AG04450 (cell line): ENCODE results near the gene SMIM35. TPM values are rescaled to one million over a fixed set of nuclear protein-coding genes. Genes with fewer than 3 reads are reported as not detected.

ENCODE experiments used
- CTCF ChIA-PET: fragments of 300-600, 350-600 bp; formaldehyde crosslinking; extraction: SDS; loops from one replicate; lab custom pipeline; 2022; ENCODE audit warnings: antibody characterized with exemption, inconsistent platforms; lab: Charles Lee
- POLR2A ChIA-PET: fragments of 350-600 bp; formaldehyde crosslinking; extraction: SDS; loops from one replicate; lab custom pipeline; 2021; ENCODE audit warnings: antibody characterized with exemption, inconsistent platforms; lab: Yijun Ruan, JAX
- DNase-seq: peaks from one replicate; pipeline ENCODE4 v3.0.0-alpha.2; 2011; ENCODE audit warnings: low read depth, low spot score
- H3K27ac ChIP-seq: one replicate; pipeline ENCODE4 v1.5.1; 2012; ENCODE audit warnings: low read depth, low read length, control low read depth
- H3K27me3 ChIP-seq: one replicate; pipeline ENCODE4 v1.6.0; 2012; ENCODE audit warnings: low read length; ENCODE audit not compliant: control insufficient read depth, insufficient read depth
- H3K4me3 ChIP-seq: 2 replicates; pipeline ENCODE4 v1.5.1; 2011; ENCODE audit warnings: mild to moderate bottlenecking, low read depth, low read length, control low read depth
- H3K9me3 ChIP-seq: 2 replicates; pipeline ENCODE4 v1.5.1; 2012; ENCODE audit warnings: low read length; ENCODE audit not compliant: control insufficient read depth, insufficient read depth
- polyA plus RNA-seq: library from polyadenylated mRNA; depleted of rRNA; stranded (reverse); fragments of >200 nt; gene quantifications from 2 replicates; pipeline ENCODE4 v1.2.3, GENCODE V29; 2011
- TF ChIP-seq, protein P1 (sequence below): IDR thresholded peaks from 2 replicates; pipeline ENCODE4 v1.5.1; 2011; ENCODE audit warnings: low read depth, low read length, control low read depth, inconsistent platforms

Gene SMIM35
- polyA plus RNA-seq, 1 experiment = not detected

DNA sequence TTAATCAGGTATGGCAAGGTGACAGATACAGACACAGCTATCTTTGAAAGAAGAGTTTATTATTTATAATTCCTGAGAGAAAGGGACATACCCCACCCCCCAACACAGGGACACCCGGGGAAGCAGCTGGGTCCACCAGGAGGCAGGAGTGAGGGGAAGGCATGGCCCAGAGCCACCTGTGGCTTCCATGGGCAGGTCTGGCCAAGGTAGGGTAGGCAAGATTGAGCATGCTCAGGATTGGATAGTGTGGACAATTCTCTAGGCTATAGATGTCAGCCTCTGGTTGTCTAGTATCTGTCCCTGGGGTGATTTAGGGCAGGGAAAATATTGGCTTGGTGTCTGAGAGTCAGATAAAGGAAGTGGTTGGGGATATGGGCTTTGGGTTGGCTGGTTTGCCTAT lies 27.5 kb upstream of the SMIM35 start:
- ChIA-PET POLR2A (no interaction called here), CTCF (interaction anchor here (1.8 kb wide), 1 partner anchor 84 kb away, joined by 6 read pairs; no protein-coding TSS in a partner anchor)
- Histone ChIP-seq H3K27ac (no peak overlapping the region), H3K9me3 (no peaks in the 10 kb centered on the region), H3K27me3 (peaks cover 10% of the 10 kb centered on the region), H3K4me3 (no peak overlapping the region)
- DNase-seq = no peak
- TF ChIP-seq, protein P1, sequence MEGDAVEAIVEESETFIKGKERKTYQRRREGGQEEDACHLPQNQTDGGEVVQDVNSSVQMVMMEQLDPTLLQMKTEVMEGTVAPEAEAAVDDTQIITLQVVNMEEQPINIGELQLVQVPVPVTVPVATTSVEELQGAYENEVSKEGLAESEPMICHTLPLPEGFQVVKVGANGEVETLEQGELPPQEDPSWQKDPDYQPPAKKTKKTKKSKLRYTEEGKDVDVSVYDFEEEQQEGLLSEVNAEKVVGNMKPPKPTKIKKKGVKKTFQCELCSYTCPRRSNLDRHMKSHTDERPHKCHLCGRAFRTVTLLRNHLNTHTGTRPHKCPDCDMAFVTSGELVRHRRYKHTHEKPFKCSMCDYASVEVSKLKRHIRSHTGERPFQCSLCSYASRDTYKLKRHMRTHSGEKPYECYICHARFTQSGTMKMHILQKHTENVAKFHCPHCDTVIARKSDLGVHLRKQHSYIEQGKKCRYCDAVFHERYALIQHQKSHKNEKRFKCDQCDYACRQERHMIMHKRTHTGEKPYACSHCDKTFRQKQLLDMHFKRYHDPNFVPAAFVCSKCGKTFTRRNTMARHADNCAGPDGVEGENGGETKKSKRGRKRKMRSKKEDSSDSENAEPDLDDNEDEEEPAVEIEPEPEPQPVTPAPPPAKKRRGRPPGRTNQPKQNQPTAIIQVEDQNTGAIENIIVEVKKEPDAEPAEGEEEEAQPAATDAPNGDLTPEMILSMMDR = no peak

DNA sequence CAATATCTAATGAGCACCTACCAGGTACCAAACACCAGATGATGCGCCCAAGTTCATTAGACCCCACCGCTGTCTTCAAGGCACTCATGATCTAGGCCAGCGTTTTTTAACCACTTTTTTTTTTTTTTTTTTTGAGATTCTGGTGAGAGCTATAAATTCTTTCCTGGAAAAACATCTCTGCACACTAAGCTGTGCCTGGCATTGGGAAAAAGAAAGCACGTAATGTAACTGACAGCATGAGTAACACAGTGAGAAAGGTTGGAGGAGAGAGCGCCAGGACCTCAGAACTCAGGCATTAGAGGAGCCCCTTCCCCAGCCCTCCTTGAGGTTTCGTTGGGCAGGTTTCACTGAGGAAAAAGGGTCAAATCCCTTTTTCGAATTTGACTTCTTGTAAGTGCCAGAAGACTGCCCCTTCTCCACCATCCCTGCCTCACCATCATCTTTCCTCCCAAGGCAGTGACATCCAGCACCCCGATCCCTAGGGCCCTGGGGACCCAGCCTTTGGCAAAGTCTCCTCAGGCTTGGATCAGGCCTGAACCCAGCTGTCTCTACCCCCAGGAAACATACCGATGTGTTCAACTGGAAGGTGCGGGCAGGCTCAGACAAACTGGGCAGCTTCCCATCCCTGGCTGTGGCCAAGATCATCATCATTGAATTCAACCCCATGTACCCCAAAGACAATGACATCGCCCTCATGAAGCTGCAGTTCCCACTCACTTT lies 26.1 kb upstream of the SMIM35 start:
- no peaks in the 10 kb centered on the region for H3K9me3 ChIP-seq
- TF ChIP-seq, protein P1 = no peak

DNA sequence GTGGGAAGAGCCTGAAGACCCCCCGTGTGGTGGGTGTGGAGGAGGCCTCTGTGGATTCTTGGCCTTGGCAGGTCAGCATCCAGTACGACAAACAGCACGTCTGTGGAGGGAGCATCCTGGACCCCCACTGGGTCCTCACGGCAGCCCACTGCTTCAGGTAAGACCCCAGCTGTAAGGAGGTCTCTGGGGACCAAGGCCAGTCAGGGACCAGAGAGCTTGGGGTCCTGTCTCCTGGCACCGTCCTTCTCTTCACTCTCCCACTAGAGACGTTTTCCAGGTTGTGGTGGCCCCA lies 24.9 kb upstream of the SMIM35 start:
- DNase-seq = no peak
- no peaks in the 10 kb centered on the region for H3K9me3 ChIP-seq
- H3K4me3 ChIP-seq = no peak overlapping the region
- ChIA-PET POLR2A (no interaction called here), CTCF (no interaction called here)
- H3K27ac ChIP-seq = no peak overlapping the region
- TF ChIP-seq, protein P1 = no peak
- H3K27me3 ChIP-seq = peaks cover 7% of the 10 kb centered on the region

More for the DNA sequence above, 26.1 kb upstream of the SMIM35 start:
- ChIA-PET POLR2A (no interaction called here), CTCF (interaction anchor here (0.6 to 1.8 kb wide), 2 partner anchors 86 to 113 kb away, joined by 3 to 6 read pairs; no protein-coding TSS in a partner anchor)
- Histone ChIP-seq H3K27me3 (peaks cover 10% of the 10 kb centered on the region), H3K4me3 (no peak overlapping the region), H3K27ac (no peak overlapping the region)
- DNase-seq = no peak

DNA sequence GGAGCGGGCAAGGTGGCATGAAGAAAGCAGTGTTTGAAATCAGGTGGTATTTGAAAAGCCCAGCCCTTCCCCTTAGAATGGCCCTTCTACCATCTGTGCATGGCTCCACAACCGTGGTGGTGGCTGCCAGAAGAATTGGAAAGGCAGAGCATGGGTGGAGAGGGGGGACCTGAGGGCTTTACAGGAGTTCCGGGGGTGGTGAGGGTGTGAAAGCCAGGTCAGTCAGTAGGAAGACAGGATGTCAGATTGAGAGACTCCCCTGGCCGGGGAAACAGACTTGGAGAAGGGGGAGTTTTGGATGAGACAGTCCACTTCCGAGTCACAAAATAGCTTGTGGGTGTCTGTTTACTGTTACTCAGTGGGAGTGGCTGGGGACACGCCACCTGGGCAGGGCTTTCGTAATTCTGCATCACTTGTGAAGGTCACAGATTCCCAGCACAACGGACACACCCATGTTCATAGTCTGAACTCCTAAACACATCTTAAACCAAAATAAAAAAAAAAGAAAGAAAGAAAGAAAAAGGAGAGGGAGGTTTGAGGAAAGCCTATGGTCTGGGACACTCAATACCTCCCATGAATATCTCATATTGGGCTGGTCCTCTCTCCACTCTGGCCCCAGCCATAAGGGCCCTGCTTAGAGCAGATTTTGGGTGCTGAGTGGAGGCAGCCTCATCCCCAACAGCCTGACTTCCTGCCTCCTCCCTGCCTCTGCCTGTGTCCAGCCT lies 24.4 kb upstream of the SMIM35 start:
- TF ChIP-seq, protein P1 = no peak
- no peak for DNase-seq
- H3K4me3 ChIP-seq = no peak overlapping the region
- no peak overlapping the region for H3K27ac ChIP-seq
- peaks cover 7% of the 10 kb centered on the region for H3K27me3 ChIP-seq
- CTCF ChIA-PET = interaction anchor here (1.8 kb wide), 1 partner anchor 61 kb away, joined by 4 read pairs; no protein-coding TSS in a partner anchor
- POLR2A ChIA-PET = no interaction called here
- no peaks in the 10 kb centered on the region for H3K9me3 ChIP-seq

DNA sequence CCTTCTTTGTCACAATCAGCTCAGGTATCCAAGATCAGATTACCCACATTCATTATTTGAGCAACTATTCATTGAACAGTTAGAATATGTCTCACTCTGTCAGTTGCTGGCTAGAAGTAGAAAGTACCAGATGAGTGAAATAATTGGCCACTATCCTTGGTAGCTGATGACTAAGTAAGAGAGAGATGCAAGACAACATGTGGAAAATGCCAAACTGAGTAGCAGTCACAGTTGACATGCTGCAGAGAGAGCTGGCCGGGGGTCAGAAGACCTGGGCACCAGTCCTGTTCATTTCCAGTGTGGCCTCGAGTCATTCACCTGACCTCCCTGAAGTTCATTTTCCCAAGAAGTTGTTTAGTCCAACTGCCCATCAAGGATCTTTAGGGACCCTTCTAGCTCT lies 22.5 kb upstream of the SMIM35 start:
- Histone ChIP-seq H3K27me3 (peaks cover 7% of the 10 kb centered on the region), H3K9me3 (no peaks in the 10 kb centered on the region), H3K4me3 (no peak overlapping the region), H3K27ac (no peak overlapping the region)
- CTCF ChIA-PET = interaction anchor here (1.8 kb wide), 1 partner anchor 63 kb away, joined by 4 read pairs; no protein-coding TSS in a partner anchor
- TF ChIP-seq, protein P1 = no peak
- DNase-seq = no peak
- POLR2A ChIA-PET = no interaction called here
